OCI-LY3 (cell line): ENCODE data around the gene KIF1A.

ENCODE experiments used
- CTCF ChIP-seq: fragments of 200-600, 300-600 bp; sonication (generic); IDR thresholded peaks from 2 replicates; pipeline ENCODE4 v1.5.1; 2014; ENCODE audit warnings: antibody characterized with exemption, low read length, low read depth
- EZH2phosphoT487 ChIP-seq: fragments of 200-600 bp; shearing (Covaris generic); IDR thresholded peaks from 2 replicates; pipeline ENCODE4 v1.6.1; 2018; ENCODE audit warnings: antibody characterized with exemption, mixed run types, low read depth

DNA sequence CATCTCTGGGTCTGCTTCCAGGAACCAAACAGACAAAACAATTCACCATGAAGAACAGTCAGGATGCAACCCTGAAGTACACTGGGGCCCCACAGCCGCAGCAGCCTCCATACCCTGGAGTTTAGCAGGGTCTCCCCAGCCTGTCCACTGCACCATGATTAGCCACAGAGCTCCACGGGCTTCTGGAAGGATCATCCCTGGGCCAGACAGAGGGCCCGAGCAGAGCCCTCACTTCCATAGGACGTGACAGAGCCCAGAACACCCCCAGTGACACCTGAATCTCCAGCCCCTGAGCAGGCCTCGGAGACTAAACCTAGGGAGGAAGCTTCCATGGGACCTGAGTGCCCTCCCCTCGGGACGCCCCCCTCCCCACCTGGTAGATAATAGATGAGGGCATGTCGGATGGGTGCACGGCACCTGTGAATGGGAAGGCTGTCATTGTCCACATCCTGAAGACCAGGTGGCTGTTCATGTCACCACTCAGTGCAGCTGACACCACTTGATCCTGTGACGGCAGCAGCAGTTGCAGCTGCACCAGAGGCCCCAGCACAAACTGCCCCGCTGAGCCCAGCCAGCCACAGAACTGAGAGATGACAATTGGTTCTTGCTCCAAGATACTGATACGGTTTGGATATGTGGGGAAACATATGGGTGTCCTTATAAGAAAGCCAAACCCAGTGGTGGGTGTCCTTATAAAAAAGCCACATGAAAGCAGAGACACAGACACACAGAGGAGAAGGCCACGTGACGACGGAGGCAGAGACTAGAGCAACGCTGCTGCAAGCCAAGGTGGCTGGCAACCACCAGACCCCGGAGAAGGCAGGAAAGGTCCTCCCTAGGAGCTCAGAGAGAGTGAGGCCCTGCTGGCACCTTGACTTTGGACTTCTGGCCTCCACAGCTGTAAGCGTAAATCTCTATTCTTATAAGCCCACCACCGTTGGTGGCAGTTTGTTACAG is 23.2 kb downstream of the KIF1A start:
- TF ChIP-seq CTCF = no peak
- TF ChIP-seq EZH2phosphoT487 = no peak
